OCI-LY3 (cell line): ENCODE measurements around the gene CPT1B.

Experiments
- CTCF ChIP-seq: fragments of 200-600, 300-600 bp; sonication (generic); IDR thresholded peaks from 2 replicates; pipeline ENCODE4 v1.5.1; 2014; ENCODE audit warnings: antibody characterized with exemption, low read length, low read depth
- EZH2phosphoT487 ChIP-seq: fragments of 200-600 bp; shearing (Covaris generic); IDR thresholded peaks from 2 replicates; pipeline ENCODE4 v1.6.1; 2018; ENCODE audit warnings: antibody characterized with exemption, mixed run types, low read depth

GRCh38 chr22:50548040-50548920, 29.9 kb downstream of the CPT1B start:
- TF ChIP-seq CTCF (no peak), EZH2phosphoT487 (no peak)
